ENCODE results near the gene CD63. TPM values are rescaled to one million over a fixed set of nuclear protein-coding genes. Genes with fewer than 3 reads are reported as not detected.

Gene CD63
- total and polyA plus RNA-seq, 2 of the 13 experiments (the other 11 are each of a cell fraction or from before 2014, with no cell fraction given) = 234 to 277 TPM

DNA sequence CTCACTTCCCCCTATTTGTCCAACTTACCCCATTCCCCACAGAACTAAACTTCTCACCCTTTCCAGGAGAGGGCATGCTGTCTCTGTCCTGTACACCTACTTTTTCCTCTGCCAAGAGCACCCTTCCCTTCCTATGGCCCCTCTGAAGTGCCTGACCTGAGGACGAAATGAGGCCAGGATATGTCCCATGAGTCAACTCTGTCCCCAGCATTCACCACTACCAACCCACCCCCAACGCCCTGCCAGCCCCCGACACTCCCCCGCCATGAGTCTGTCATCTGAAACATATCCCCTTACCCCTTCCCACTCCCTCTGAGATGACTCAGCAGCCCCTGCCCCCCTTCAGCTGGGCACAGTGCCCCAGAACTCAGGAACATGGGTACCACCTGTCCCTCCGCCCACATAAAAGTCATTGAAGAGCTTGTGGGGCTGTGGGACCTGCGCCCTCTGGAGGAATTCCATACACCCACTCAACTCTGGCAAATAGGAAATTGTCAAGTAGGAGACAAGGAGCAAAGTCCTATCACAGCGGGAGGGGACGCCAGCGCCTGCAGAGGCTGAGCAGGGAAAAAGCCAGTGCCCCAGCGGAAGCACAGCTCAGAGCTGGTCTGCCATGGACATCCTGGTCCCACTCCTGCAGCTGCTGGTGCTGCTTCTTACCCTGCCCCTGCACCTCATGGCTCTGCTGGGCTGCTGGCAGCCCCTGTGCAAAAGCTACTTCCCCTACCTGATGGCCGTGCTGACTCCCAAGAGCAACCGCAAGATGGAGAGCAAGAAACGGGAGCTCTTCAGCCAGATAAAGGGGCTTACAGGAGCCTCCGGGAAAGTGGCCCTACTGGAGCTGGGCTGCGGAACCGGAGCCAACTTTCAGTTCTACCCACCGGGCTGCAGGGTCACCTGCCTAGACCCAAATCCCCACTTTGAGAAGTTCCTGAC, 47.4 kb downstream of the CD63 start (continued):
- TF ChIP-seq, protein P1, sequence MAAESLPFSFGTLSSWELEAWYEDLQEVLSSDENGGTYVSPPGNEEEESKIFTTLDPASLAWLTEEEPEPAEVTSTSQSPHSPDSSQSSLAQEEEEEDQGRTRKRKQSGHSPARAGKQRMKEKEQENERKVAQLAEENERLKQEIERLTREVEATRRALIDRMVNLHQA (CRISPR knock-in tag; IDR thresholded peaks at IDR 0.05) = no peak
- TF ChIP-seq ASH2L (IDR thresholded peaks at IDR 0.05; ENCODE audit: insufficient read length, low read depth, low read length) (peak; percentile 49), NFKB2 (CRISPR knock-in tag; IDR thresholded peaks at IDR 0.05; ENCODE audit: borderline replicate concordance) (no peak), MTA3 (CRISPR knock-in tag; IDR thresholded peaks at IDR 0.05) (no peak), IRF9 (CRISPR knock-in tag; IDR thresholded peaks at IDR 0.05; ENCODE audit: borderline replicate concordance) (peak; percentile 58; the same call in 1 of the 2 replicates), ZNF143 (CRISPR knock-in tag; IDR thresholded peaks at IDR 0.05) (peak; percentile 58; the same call in 1 of the 2 replicates), GABPB1 (CRISPR knock-in tag; IDR thresholded peaks at IDR 0.05) (peak; percentile 72), ZNF768 (CRISPR knock-in tag; IDR thresholded peaks at IDR 0.05) (peak; percentile 69; the same call in 1 of the 2 replicates), GATAD2A (CRISPR knock-in tag; IDR thresholded peaks at IDR 0.05) (peak; percentile 80), KAT7 (CRISPR knock-in tag; IDR thresholded peaks at IDR 0.05; ENCODE audit: borderline replicate concordance) (no peak; the same call in 1 of the 2 replicates), ZNF776 (CRISPR knock-in tag; IDR thresholded peaks at IDR 0.05) (no peak), RFX5 (IDR thresholded peaks at IDR 0.05; ENCODE audit: low read depth, low read length) (no peak), KIAA2018 (CRISPR knock-in tag; IDR thresholded peaks at IDR 0.05; ENCODE audit: borderline replicate concordance) (no peak)
- TF ChIP-seq, protein P2, sequence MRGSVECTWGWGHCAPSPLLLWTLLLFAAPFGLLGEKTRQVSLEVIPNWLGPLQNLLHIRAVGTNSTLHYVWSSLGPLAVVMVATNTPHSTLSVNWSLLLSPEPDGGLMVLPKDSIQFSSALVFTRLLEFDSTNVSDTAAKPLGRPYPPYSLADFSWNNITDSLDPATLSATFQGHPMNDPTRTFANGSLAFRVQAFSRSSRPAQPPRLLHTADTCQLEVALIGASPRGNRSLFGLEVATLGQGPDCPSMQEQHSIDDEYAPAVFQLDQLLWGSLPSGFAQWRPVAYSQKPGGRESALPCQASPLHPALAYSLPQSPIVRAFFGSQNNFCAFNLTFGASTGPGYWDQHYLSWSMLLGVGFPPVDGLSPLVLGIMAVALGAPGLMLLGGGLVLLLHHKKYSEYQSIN (CRISPR knock-in tag; IDR thresholded peaks at IDR 0.05; ENCODE audit: borderline replicate concordance) = no peak
- TF ChIP-seq, protein P3, sequence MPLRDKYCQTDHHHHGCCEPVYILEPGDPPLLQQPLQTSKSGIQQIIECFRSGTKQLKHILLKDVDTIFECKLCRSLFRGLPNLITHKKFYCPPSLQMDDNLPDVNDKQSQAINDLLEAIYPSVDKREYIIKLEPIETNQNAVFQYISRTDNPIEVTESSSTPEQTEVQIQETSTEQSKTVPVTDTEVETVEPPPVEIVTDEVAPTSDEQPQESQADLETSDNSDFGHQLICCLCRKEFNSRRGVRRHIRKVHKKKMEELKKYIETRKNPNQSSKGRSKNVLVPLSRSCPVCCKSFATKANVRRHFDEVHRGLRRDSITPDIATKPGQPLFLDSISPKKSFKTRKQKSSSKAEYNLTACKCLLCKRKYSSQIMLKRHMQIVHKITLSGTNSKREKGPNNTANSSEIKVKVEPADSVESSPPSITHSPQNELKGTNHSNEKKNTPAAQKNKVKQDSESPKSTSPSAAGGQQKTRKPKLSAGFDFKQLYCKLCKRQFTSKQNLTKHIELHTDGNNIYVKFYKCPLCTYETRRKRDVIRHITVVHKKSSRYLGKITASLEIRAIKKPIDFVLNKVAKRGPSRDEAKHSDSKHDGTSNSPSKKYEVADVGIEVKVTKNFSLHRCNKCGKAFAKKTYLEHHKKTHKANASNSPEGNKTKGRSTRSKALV (CRISPR knock-in tag; IDR thresholded peaks at IDR 0.05) = 0 out of 2 replicates have a peak, but pooled peaks have one; percentile 33

All from HepG2 (cell line).